WTC11 (cell line): ENCODE data around the gene OGDHL.
"Not testable (repeated sequence)": the region's sequence is repeated elsewhere in the genome, so short reads cannot be mapped to it uniquely, and the experiment has no call there.

Experiments
- NFE2L1 ChIP-seq: sonication (generic); formaldehyde crosslinking; IDR thresholded peaks from 2 replicates; pipeline ENCODE4 v1.8.1; 2023; ENCODE audit warnings: missing genetic modification reagents
- NR1H2 ChIP-seq: sonication (generic); formaldehyde crosslinking; IDR thresholded peaks from 2 replicates; pipeline ENCODE4 v1.9.0; 2021; ENCODE audit warnings: mild to moderate bottlenecking, moderate library complexity, missing genetic modification reagents
- SP1 ChIP-seq: sonication (generic); formaldehyde crosslinking; conservative IDR thresholded peaks from 2 replicates; pipeline ENCODE4 v1.8.1; 2022; ENCODE audit warnings: missing genetic modification reagents
- TP53 ChIP-seq: sonication (generic); formaldehyde crosslinking; IDR thresholded peaks from 2 replicates; pipeline ENCODE4 v1.8.1; 2023; ENCODE audit warnings: mild to moderate bottlenecking, missing genetic modification reagents

DNA sequence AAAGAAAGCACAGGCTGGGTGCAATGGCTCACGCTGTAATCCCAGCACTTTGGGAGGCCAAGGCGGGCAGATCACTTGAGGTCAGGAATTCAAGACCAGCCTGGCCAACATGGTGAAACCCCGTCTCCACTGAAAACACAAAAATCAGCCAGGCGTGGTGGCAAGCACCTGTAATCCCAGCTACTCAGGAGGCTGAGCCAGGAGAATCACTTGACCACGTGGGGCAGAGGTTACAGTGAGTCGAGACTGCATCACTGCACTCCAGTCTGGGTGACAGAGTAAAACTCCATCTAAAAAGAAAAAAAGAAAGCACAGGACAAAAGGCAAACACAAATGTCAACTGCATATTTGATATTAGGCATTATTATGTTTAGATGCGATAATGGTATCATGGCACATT, 7.2 kb downstream of the OGDHL start:
- TF ChIP-seq NFE2L1 (CRISPR knock-in tag); SP1; TP53 (CRISPR knock-in tag); NR1H2: not testable (repeated sequence)
